ENCODE measurements around the gene POU2F1. TPM values are rescaled to one million over a fixed set of nuclear protein-coding genes. Genes with fewer than 3 reads are reported as not detected.

Gene POU2F1
- total RNA-seq, 1 donor from 2014 or later: 68.0 TPM

GRCh38 chr1:167197692-167198091 lies 23.0 kb upstream of the POU2F1 start:
- Histone ChIP-seq H3K4me2 (no peak overlapping the region), H4K20me1 (ENCODE audit: low read depth) (no peaks in the 10 kb centered on the region), H3K27ac (no peak overlapping the region), H3K9ac (no peak overlapping the region), H3F3A (ENCODE audit: low read depth) (peaks cover 5% of the 10 kb centered on the region), H3K4me3 (no peak overlapping the region), H2AFZ (replicated peaks) (no peak overlapping the region), H3K9me3 (ENCODE audit: low read depth) (no peaks in the 10 kb centered on the region), H3K4me1 (peaks cover 23% of the 10 kb centered on the region), H3K36me3 (no peaks in the 10 kb centered on the region), H3K79me2 (ENCODE audit: low read depth) (no peaks in the 10 kb centered on the region), H3K27me3 (no peaks in the 10 kb centered on the region)
- no peak for TF ChIP-seq EZH2 (IDR thresholded peaks at IDR 0.05)
- TF ChIP-seq EZH2phosphoT487 (IDR thresholded peaks at IDR 0.05): no peak
- TF ChIP-seq, protein P1, sequence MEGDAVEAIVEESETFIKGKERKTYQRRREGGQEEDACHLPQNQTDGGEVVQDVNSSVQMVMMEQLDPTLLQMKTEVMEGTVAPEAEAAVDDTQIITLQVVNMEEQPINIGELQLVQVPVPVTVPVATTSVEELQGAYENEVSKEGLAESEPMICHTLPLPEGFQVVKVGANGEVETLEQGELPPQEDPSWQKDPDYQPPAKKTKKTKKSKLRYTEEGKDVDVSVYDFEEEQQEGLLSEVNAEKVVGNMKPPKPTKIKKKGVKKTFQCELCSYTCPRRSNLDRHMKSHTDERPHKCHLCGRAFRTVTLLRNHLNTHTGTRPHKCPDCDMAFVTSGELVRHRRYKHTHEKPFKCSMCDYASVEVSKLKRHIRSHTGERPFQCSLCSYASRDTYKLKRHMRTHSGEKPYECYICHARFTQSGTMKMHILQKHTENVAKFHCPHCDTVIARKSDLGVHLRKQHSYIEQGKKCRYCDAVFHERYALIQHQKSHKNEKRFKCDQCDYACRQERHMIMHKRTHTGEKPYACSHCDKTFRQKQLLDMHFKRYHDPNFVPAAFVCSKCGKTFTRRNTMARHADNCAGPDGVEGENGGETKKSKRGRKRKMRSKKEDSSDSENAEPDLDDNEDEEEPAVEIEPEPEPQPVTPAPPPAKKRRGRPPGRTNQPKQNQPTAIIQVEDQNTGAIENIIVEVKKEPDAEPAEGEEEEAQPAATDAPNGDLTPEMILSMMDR (IDR thresholded peaks at IDR 0.05): no peak
- Mint-ChIP-seq H3K36me3 (peaks cover 2% of the 10 kb centered on the region), H3K4me3 (no peak overlapping the region), H3K27me3 (ENCODE audit: insufficient read depth, low read depth) (peaks cover 3% of the 10 kb centered on the region), H3K9me3 (peaks cover 7% of the 10 kb centered on the region), H3K4me1 (peaks cover 43% of the 10 kb centered on the region), H3K27ac (peak overlapping the region; percentile 83)
- no peak for DNase-seq (ENCODE audit: low spot score)

DNA sequence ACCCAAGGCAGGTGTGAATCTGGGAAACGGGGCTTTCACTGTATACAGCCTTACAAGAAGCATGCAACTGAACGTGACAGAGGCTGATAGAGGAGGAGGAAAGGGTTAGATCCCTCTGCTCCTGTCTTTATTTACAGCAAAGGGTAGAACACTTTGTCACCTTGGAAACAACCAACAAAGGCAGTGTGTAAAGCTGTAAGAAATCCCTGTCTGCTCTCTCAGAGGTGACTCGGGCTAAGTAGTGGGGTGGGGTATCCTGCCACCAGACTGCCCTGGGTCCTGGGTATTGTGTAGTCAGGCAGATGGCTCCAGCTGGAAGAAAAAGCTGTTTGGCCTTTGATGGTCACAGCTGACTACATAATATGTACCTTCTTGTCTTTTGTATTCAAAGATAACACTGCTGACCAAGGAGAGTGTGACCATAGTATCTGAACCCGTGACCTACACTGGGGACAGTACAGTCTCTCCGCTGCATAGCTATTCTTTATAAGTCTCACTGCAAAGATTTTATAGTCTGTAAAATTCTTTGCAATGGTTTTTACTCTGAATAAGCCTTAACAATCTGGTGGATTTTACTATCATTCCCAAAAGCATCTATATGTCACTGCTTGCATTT lies 22.1 kb upstream of the POU2F1 start:
- Mint-ChIP-seq H3K36me3 (peaks cover 2% of the 10 kb centered on the region), H3K4me3 (no peak overlapping the region), H3K9me3 (peaks cover 4% of the 10 kb centered on the region), H3K27me3 (ENCODE audit: insufficient read depth, low read depth) (peaks cover 3% of the 10 kb centered on the region), H3K4me1 (peaks cover 43% of the 10 kb centered on the region), H3K27ac (peak overlapping the region; percentile 83)
- Histone ChIP-seq H3K36me3 (no peaks in the 10 kb centered on the region), H3K4me3 (no peak overlapping the region), H3K4me1 (peaks cover 23% of the 10 kb centered on the region), H3K9me3 (ENCODE audit: low read depth) (no peaks in the 10 kb centered on the region), H3K79me2 (ENCODE audit: low read depth) (no peaks in the 10 kb centered on the region), H3K4me2 (peak overlapping the region; percentile 31), H2AFZ (replicated peaks) (no peak overlapping the region), H3K27ac (no peak overlapping the region), H3K27me3 (no peaks in the 10 kb centered on the region), H4K20me1 (ENCODE audit: low read depth) (no peaks in the 10 kb centered on the region), H3F3A (ENCODE audit: low read depth) (peaks cover 5% of the 10 kb centered on the region), H3K9ac (no peak overlapping the region)
- TF ChIP-seq, protein P1 (IDR thresholded peaks at IDR 0.05): no peak
- TF ChIP-seq EZH2 (IDR thresholded peaks at IDR 0.05): no peak
- TF ChIP-seq EZH2phosphoT487 (IDR thresholded peaks at IDR 0.05): no peak
- DNase-seq (ENCODE audit: low spot score): peak; percentile 71

DNA sequence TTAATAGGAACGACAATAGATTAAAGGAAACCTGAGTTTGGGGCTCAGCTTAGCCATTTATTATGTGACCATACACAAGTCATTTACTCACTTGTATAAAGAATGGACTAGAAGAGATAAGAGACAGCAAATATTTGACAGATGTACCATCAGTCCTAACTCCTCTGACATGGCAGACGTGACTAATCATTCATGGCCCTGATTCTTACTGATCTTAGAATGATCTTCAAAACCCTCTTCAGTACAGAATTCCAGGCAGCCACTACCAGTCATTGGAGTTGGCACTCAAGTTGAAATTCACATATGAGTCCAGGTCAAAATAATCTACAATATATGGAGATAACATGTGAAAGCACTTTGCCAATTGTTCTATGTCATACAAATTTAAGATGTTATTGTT lies 21.0 kb upstream of the POU2F1 start:
- H3K36me3 ChIP-seq: no peaks in the 10 kb centered on the region
- H3K27me3 Mint-ChIP-seq (ENCODE audit: insufficient read depth, low read depth): peaks cover 3% of the 10 kb centered on the region
- no peaks in the 10 kb centered on the region for H4K20me1 ChIP-seq (ENCODE audit: low read depth)
- peaks cover 5% of the 10 kb centered on the region for H3F3A ChIP-seq (ENCODE audit: low read depth)
- H3K27me3 ChIP-seq: no peaks in the 10 kb centered on the region
- no peak overlapping the region for H2AFZ ChIP-seq (replicated peaks)
- H3K9me3 ChIP-seq (ENCODE audit: low read depth): no peaks in the 10 kb centered on the region
- H3K4me2 ChIP-seq: no peak overlapping the region
- H3K4me3 ChIP-seq: no peak overlapping the region
- no peak overlapping the region for H3K4me3 Mint-ChIP-seq
- no peak overlapping the region for H3K27ac ChIP-seq
- H3K79me2 ChIP-seq (ENCODE audit: low read depth): no peaks in the 10 kb centered on the region
- H3K4me1 ChIP-seq: peaks cover 23% of the 10 kb centered on the region
- H3K27ac Mint-ChIP-seq: no peak overlapping the region
- no peak overlapping the region for H3K9ac ChIP-seq
- TF ChIP-seq EZH2 (IDR thresholded peaks at IDR 0.05) (no peak), EZH2phosphoT487 (IDR thresholded peaks at IDR 0.05) (no peak)
- TF ChIP-seq, protein P1 (IDR thresholded peaks at IDR 0.05): no peak
- H3K36me3 Mint-ChIP-seq: peaks cover 2% of the 10 kb centered on the region
- peaks cover 43% of the 10 kb centered on the region for H3K4me1 Mint-ChIP-seq
- H3K9me3 Mint-ChIP-seq: peaks cover 2% of the 10 kb centered on the region
- DNase-seq (ENCODE audit: low spot score): no peak

All from neural progenitor cell (in vitro differentiated cells).